GM18951 (cell line): Measurements from ENCODE around the gene ASB6.

Experiments used
- POLR2A ChIP-seq: IDR thresholded peaks from 4 replicates; pipeline ENCODE4 v1.6.1; 2011; ENCODE audit warnings: mild to moderate bottlenecking; ENCODE audit not compliant: insufficient read length, insufficient read depth; ENCODE audit errors: extremely low read depth
- in situ Hi-C: fragments of 300-500 bp; cut with MboI; formaldehyde crosslinking; loops from one replicate; pipeline ENCODE4 v1.12.0; 2022; ENCODE audit warnings: low sequenced_read_pairs, mixed read lengths, inconsistent platforms; ENCODE audit not compliant: unreplicated experiment

Gene ASB6

DNA sequence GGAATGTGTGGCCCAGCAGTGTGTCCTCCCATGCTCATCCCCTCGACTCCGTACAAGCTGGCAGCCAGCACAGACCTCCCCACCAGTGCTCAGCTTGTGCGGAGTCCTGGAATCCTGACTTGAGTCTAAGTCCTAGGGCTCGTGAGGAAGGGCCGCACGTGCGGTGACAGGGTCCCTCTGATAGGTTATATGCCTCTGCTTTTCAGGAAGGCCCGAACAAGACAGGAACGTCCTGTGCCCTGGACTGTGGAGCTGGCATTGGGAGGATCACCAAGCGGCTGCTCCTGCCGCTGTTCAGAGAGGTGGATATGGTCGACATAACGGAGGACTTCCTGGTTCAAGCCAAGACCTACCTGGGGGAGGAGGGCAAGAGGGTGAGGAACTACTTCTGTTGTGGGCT is 8.1 kb downstream of the ASB6 start:
- in situ Hi-C loops, result no loop called here

DNA sequence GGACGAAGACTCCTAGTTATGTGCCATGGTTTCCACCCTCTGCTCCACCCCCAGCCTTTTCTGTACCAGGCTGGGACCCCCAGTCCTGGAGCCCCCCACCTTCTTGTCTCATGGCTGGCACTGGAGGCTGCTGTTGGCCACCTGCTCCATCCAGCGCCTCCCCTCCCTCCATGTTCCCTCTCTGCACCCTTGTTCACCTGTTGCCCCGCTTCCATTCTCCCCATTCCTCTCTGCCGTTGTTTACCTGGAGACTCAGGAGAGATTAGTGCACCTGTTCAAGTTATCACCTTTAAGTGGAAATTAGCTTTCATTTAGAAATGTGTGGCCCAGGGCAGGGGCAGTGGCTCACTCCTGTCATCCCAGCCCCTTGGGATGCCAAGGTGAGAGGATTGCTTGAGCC is 8.7 kb downstream of the ASB6 start:
- TF ChIP-seq POLR2A, result no peak
- in situ Hi-C loops, result no loop called here

More for the DNA sequence above, 8.1 kb downstream of the ASB6 start:
- no peak for TF ChIP-seq POLR2A

DNA sequence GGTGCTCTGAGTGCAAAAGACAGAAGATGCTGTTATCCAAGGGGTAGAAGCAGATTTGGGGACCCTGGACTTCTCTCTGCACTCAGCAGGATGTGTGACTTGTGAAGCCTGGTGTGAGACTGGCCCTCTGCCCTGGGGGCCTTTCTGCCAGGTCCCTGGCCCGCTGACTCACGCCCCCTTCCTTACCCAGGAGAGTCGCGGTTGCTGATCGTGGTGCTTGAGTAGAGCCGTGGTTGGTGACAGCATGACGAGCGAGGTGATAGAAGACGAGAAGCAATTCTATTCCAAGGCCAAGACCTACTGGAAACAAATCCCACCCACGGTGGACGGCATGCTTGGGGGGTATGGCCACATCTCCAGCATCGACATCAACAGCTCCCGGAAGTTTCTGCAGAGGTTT is 9.5 kb downstream of the ASB6 start:
- in situ Hi-C loops, result no loop called here
- TF ChIP-seq POLR2A, result no peak

DNA sequence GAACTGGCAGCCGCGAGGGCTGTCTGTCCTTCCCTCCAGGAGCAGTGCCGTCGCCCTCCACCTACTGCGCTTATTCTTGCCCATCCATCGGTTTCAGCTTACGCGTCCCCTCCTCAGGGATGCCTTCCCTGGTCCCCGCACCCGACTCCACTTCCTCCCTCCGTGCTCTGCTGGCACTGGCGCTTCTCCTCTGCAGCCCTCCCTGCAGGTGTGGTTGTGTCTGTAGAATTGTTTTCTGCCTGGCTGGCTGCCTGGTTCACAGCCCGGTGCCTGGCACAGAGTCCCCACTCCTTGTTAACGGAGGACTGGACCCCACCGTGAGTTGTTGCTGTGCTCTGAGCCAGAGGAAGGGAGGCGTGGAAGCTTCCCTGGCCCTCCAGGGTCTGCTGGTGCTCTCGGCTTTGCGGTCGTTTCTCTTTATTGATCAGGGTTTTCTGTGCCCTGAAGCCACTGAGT is 10.2 kb downstream of the ASB6 start:
- no peak for TF ChIP-seq POLR2A
- in situ Hi-C loops, result no loop called here

DNA sequence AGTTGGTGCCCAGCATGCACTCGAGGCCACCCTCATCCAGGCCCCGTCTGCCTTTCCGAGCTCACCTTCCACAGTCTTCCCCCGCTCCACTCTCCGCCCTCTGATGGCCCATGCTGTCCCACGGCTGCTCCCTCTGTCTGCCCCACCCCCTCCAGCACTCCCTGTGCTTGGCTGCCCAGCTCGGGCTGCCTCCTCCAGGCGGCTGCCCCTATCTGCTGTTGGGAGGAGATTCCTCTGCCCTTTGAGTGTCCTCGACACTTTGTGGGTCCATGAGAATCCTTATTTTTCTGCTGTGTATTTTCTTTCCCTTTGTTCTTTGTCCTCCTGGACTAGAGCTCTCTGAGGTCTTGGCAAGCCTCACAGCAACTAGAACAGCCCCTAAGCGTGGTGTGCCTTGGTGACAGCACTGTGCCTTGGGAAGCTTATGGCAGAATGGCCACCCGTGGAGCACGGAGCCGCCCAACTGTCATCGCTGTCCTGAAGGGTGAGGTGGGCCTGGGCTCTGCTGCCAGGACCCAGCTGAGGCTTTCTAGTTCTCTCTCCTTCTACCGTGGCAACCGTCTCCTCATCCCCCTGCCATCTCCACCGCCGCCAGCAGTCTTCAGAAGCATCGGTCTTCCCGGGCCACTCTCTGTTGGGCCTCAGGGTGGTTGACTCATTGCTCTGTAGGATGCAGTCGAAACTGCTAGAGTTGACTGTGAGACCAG is 10.8 kb downstream of the ASB6 start:
- in situ Hi-C loops, result no loop called here
- TF ChIP-seq POLR2A, result no peak

DNA sequence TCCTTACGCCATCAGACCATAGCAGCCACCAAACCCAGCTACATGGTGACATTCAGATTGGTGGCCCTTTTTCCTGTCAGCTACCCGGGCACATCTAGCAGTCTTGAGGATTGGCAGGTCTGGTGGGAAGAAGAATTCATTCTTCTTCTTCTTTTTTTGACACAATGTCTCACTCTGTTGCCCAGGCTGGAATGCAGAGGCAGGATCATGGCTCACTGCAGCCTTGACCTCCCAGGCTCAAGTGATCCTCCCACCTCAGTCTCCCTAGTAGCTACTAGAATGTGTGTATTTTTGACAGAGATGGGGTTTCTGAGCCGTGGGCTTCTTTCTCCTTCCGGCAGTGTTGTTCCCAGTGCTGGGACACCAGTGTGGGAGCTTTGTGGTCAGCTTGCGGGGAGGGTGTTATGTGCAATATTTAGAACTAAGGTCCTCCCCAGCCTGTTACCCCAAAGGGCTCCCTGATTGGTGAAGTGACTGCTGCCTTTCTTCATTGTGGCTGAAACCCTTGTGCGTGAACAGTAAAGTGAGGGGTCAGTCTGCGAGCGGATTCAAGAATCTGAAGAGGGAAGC is 12.6 kb downstream of the ASB6 start:
- in situ Hi-C loops, result no loop called here

DNA sequence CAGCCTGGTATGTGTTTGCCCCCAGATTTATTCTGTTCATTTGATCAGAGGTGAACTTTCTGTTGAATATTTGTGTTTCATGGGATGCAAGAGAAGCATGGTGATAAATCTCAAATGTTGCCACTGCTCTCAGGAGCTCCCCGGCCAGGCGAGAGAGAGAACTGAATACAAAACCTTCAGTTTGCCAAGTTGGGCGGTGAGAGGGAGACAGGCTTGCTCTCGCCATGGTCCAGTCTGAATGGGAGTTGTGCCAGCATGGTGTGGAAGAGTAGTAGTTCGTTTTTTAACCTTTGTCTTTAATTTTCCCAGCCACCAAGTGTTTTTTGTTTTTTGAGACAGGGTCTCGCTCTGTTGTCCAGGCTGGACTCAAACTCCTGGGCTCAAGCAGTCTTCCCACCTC is 13.2 kb downstream of the ASB6 start:
- in situ Hi-C loops, result no loop called here
- TF ChIP-seq POLR2A, result no peak

More for the DNA sequence above, 12.6 kb downstream of the ASB6 start:
- no peak for TF ChIP-seq POLR2A

DNA sequence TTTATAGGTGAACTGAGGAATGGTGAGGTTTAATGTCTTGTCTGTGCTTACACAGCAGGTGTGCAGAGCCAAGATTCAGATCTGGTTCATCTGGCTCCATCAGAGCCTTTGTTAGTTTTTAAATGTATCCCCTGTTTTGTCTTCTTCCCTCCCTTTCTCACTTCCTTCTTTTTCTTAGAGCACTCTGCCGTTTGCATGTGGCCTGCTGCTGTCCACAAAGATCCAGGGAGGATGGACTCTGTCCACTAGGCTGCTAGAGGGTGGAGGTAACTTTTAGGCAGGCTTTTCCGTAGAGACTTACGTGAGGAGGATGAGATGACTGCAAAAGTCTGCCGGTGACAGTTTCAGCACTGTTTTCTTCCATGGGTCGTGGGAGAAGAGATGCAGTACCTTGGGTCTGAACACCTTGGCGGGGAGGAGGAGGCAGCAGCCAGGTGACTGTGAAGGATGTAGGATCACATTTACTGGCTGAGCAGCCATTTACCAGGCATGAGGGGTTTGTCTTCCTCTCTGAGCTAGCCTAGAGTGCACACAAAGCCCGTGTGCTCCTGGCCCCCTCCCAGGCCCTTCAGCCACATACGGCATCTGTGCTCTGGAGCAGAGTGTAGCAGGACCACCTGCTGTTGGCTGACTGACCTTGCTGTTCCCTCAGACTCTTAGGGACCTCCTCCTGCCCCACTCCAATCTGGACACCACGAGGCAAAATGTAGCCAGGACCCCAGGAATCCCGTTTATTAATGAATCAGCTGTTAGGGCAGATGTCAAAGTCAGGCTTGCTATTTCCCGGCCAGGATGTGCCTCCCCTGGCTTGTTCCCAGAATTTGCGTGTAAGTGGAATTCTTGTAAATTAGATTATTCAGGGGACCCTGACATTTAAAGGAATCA is 14.2 kb downstream of the ASB6 start:
- TF ChIP-seq POLR2A, result no peak
- in situ Hi-C loops, result no loop called here

DNA sequence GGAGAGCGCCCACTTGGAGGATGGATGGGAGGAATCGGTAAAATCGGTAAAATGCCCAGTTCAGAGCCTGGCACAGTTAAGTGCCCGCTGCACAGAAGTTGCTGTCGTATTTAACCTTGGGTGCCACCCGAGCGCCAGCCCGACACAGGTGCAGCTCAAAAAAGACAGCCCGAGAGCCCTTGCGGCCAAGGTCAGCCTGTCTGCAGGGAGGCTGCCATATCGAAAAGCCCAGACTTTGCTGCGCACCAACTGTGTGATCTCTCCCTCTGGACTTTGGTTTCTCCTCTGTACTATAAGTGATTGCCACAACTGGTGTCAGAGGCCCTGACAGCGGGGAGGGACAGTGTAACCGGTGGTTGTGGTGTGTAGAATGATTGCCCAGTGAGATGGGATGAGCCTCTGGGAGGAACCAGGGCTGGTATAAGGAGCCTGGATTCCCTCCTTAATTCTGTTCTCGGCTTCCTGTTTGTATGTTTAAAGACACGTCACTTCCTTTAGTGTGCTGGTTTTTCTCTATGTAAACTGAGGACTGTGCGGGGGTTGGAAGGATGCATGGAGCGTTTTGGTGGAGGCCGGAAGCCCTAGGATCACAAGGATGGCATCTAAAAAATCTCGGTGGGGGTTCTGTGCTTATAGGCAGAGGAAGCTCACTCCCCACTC is 15.2 kb downstream of the ASB6 start:
- no peak for TF ChIP-seq POLR2A
- in situ Hi-C loops, result no loop called here

DNA sequence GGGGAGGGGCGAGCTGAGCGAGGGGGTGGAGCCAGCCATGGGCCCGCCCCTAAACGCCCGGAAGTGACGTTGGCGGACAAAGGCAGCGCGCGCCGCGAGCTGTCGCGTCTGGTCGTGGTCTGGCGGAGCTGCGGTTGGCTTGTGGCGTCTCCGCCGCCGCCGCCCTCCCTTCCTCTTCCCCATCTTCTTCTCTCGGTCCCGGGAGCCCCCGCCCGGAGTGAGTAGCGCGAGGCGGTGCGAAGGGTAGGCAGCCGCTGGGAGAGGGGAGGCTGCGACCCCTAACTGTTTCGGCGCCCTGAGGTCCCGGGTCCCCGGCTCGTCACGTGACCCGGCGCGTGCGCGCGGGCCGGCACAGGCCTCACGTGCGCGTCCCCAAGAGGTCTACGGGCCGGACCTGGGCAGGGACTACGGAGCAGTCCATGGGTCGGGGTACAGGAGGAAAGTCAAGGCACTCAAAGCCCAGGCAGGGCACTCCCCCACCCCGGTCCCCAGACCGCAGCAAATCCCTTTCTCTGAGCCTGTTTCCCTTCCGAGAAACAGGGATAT is 15.8 kb downstream of the ASB6 start, which contains the start of gene NTMT1:
NTMT1 (plus strand) TSS at position 85 of the 546 bp plus-strand sequence. CDS start 6,541 bp downstream, outside the sequence.
- in situ Hi-C loops, result no loop called here
- TF ChIP-seq POLR2A, result peak; percentile 96

DNA sequence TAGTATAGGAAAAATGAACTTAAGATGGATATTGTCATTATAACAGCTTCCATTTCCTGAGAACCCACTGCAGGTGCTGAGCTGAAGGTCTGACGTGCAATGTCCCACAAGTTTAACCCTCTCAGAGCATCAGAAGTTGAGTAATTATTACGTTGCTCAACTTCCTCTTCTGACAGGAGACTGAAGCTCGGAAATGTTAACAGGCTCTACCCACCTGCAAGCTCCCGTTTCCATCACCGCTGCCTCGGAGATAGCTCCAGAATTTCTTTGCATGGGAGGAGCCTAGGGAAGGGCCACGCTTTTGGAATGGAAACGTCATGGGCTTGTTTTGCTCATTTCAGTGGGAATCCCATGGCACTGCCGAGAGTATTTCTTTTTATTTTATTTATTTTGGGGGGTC is 17.0 kb downstream of the ASB6 start:
- no peak for TF ChIP-seq POLR2A
- in situ Hi-C loops, result no loop called here

DNA sequence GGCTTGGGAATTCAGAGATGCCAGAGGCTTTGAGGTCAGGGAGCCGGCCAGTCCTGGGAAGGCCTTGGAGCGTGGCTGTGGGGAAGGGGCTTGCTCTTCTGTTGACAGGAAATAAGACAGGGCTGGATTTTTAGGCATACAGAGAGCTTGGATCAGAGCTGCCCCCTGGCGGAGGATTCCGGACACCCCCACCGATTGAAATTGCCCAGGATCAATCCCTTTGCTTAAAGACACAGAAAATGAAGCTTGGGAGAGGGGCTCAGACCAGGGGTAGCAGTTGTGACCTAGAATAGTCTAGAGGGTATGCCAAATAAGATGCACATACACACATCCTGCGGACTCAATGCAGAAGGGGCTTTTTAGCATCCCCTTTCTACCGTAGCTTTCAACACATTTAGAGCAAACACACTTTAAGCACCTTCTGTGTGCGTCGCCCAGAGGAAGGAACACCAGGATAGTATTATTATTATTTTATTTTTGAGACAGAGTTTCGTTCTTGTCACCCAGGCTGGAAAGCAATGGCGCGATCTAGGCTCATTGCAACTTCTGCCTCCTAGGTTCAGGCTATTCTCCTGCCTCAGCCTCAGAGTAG is 17.7 kb downstream of the ASB6 start:
- no peak for TF ChIP-seq POLR2A
- in situ Hi-C loops, result no loop called here
